ENCODE data around the gene PPA1. TPM values are rescaled to one million over a fixed set of nuclear protein-coding genes. Genes with fewer than 3 reads are reported as not detected.
"Not testable (repeated sequence)": the region's sequence is repeated elsewhere in the genome, so short reads cannot be mapped to it uniquely, and the experiment has no call there.

Gene PPA1
- total RNA-seq, 5 donors from 2014 or later (not counting 1 experiment from before 2014, with no cell fraction given), result 56.7 to 78.4 (median 64.4) TPM

DNA sequence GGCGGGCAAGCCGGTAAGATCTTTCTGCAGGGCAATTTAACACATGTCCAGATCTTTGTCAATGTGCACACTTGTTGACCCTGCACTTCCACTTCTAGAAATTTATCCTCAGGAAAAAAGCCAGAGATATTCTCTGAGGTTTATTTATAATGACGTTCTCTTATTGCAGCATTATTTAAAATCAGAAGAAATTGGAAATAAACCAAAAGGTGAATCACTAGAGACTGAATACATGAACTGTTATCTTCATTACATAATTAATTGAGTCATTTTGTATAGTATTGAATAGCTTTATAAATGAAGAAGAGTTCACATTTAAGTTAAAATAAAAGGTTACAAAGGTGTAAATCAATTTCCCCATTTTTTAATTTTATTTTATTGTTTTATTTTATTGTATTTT lies 46.7 kb downstream of the PPA1 start:
- Mint-ChIP-seq H3K36me3 (no peaks in the 10 kb centered on the region), H3K9me3 (no peaks in the 10 kb centered on the region), H3K27ac (no peak overlapping the region), H3K27me3 (no peaks in the 10 kb centered on the region), H3K4me3 (no peak overlapping the region), H3K4me1 (no peaks in the 10 kb centered on the region)
- ChIA-PET POLR2A (no interaction called here), CTCF (no interaction called here)
- no peak for DNase-seq
- ATAC-seq (replicated peaks in 1 of 4), result no peak
- no peaks in the 10 kb centered on the region for H3K4me1 ChIP-seq (ENCODE audit: control insufficient read depth in 1 of 2, extremely low read depth in 1 of 2, insufficient read depth in 2 of 2, low read length in 2 of 2)
- no peaks in the 10 kb centered on the region for H3K9me3 ChIP-seq
- H3K27ac ChIP-seq (ENCODE audit: low read length), result no peak overlapping the region
- no peak overlapping the region for H3K4me3 ChIP-seq (ENCODE audit: control insufficient read depth in 1 of 2, extremely low read depth in 1 of 2, low read length in 1 of 2)
- 100% methylated on average over 2 of the region's 3 CpGs for WGBS (ENCODE audit: insufficient coverage)
- H3K36me3 ChIP-seq (ENCODE audit: control insufficient read depth in 2 of 2, extremely low read depth in 1 of 2, insufficient read depth in 1 of 2, low read length in 1 of 2), result no peaks in the 10 kb centered on the region
- H3K27me3 ChIP-seq (replicated peaks in 1 of 2; ENCODE audit: control insufficient read depth in 2 of 2, extremely low read depth in 1 of 2, insufficient read depth in 2 of 2, low read length in 1 of 2), result peaks cover 0 to 4% of the 10 kb centered on the region in 2 experiments

DNA sequence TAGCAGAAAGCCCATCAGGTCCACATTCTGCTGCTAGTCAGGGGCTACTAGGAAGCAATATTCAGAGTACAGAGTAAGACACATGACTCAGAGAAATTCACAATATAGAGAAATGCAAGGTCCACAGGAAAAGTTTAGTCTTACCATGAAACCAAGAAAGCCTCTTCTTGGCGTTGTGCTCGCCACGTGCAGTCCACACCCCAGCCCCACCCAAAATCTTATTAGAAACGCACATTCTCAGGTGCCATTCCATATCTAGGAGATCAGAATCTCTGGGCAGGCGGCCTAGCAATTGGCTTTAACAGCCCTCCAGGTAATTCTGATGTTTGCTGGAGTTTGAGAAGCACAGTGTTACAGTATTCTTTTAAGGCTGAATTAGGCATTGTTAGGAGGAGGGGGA lies 47.1 kb downstream of the PPA1 start:
- no peaks in the 10 kb centered on the region for H3K36me3 ChIP-seq (ENCODE audit: control insufficient read depth in 2 of 2, extremely low read depth in 1 of 2, insufficient read depth in 1 of 2, low read length in 1 of 2)
- POLR2A ChIA-PET, result no interaction called here

DNA sequence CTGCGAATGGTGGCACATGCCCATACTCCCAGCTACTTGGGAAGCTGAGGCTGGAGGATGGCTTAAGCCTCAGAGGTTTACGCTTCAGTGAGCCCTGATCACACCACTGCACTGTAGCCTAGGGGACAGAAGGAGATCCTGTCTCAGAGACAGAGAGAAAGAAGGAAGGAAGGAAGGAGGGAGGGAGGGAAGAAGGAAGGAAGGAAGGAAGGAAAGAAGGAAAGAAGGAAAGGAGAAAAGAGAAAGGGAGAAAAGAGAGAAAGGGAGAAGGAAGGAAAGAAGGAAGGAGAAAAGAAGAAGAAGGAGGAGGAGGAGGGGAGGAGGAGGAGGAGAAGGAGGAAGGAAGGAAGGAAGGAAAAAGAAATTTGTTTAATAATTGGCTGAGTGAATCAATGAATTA lies 49.9 kb downstream of the PPA1 start:
- Histone ChIP-seq H3K4me3 (ENCODE audit: control insufficient read depth in 1 of 2, extremely low read depth in 1 of 2, low read length in 1 of 2) (no peak overlapping the region), H3K36me3 (ENCODE audit: control insufficient read depth in 2 of 2, extremely low read depth in 1 of 2, insufficient read depth in 1 of 2, low read length in 1 of 2) (no peaks in the 10 kb centered on the region), H3K27ac (ENCODE audit: low read length) (no peak overlapping the region), H3K9me3 (no peaks in the 10 kb centered on the region), H3K4me1 (ENCODE audit: control insufficient read depth in 1 of 2, extremely low read depth in 1 of 2, insufficient read depth in 2 of 2, low read length in 2 of 2) (no peaks in the 10 kb centered on the region), H3K27me3 (replicated peaks in 1 of 2; ENCODE audit: control insufficient read depth in 2 of 2, extremely low read depth in 1 of 2, insufficient read depth in 2 of 2, low read length in 1 of 2) (peaks cover 0 to 8% of the 10 kb centered on the region in 2 experiments)
- Mint-ChIP-seq H3K4me1 (no peaks in the 10 kb centered on the region), H3K36me3 (no peaks in the 10 kb centered on the region), H3K27me3 (peaks cover 0 to 13% of the 10 kb centered on the region in 2 donors), H3K27ac (no peak overlapping the region), H3K4me3 (no peak overlapping the region), H3K9me3 (peaks cover 0 to 3% (median 0%) of the 10 kb centered on the region in 3 donors)
- DNase-seq (no peak), ATAC-seq (replicated peaks in 1 of 4) (no peak)
- ChIA-PET CTCF (no interaction called here), POLR2A (no interaction called here)
- WGBS (ENCODE audit: insufficient coverage), result 71% methylated on average over 2 of the region's 2 CpGs

More for the DNA sequence above, 47.1 kb downstream of the PPA1 start:
- no peak for DNase-seq
- Histone ChIP-seq H3K9me3 (no peaks in the 10 kb centered on the region), H3K27me3 (replicated peaks in 1 of 2; ENCODE audit: control insufficient read depth in 2 of 2, extremely low read depth in 1 of 2, insufficient read depth in 2 of 2, low read length in 1 of 2) (peaks cover 0 to 4% of the 10 kb centered on the region in 2 experiments), H3K4me3 (ENCODE audit: control insufficient read depth in 1 of 2, extremely low read depth in 1 of 2, low read length in 1 of 2) (no peak overlapping the region), H3K4me1 (ENCODE audit: control insufficient read depth in 1 of 2, extremely low read depth in 1 of 2, insufficient read depth in 2 of 2, low read length in 2 of 2) (no peaks in the 10 kb centered on the region), H3K27ac (ENCODE audit: low read length) (no peak overlapping the region)
- no peak overlapping the region for H3K4me3 Mint-ChIP-seq
- CTCF ChIA-PET, result no interaction called here
- ATAC-seq (replicated peaks in 1 of 4), result no peak
- H3K27ac Mint-ChIP-seq, result no peak overlapping the region
- H3K4me1 Mint-ChIP-seq, result no peaks in the 10 kb centered on the region
- peaks cover 0 to 2% of the 10 kb centered on the region in 2 donors for H3K27me3 Mint-ChIP-seq
- no peaks in the 10 kb centered on the region for H3K36me3 Mint-ChIP-seq
- H3K9me3 Mint-ChIP-seq, result no peaks in the 10 kb centered on the region
- WGBS (ENCODE audit: insufficient coverage), result 100% methylated on average over 1 of the region's 5 CpGs

DNA sequence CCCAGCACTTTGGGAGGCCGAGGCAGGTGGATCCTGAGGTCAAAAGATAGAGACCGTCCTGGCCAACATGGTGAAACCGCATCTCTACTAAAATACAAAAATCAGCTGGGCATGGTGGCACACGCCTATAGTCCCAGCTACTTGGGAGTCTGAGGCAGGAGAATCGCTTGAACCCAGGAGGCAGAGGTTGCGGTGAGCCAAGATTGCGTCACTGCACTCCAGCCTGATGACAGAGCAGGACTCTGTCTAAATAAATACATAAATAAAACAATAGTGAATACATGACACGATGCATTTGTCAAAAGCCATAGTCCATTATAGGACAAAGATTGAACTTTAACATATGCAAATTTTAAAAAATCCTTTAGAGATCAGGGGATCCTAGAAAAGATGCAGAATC lies 54.0 kb downstream of the PPA1 start:
- ATAC-seq (replicated peaks in 1 of 4); H3K36me3 Mint-ChIP-seq; CTCF ChIA-PET; H3K9me3 ChIP-seq; H3K9me3 Mint-ChIP-seq; H3K27ac Mint-ChIP-seq; H3K36me3 ChIP-seq (ENCODE audit: control insufficient read depth in 2 of 2, extremely low read depth in 1 of 2, insufficient read depth in 1 of 2, low read length in 1 of 2); DNase-seq; H3K4me3 ChIP-seq (ENCODE audit: control insufficient read depth in 1 of 2, extremely low read depth in 1 of 2, low read length in 1 of 2); H3K4me1 ChIP-seq (ENCODE audit: control insufficient read depth in 1 of 2, extremely low read depth in 1 of 2, insufficient read depth in 2 of 2, low read length in 2 of 2); POLR2A ChIA-PET; H3K27me3 ChIP-seq (replicated peaks in 1 of 2; ENCODE audit: control insufficient read depth in 2 of 2, extremely low read depth in 1 of 2, insufficient read depth in 2 of 2, low read length in 1 of 2); H3K27ac ChIP-seq (ENCODE audit: low read length); H3K4me3 Mint-ChIP-seq: not testable (repeated sequence)
- 93% methylated on average over 3 of the region's 8 CpGs for WGBS (ENCODE audit: insufficient coverage)
- peaks cover 0 to 13% of the 10 kb centered on the region in 2 donors for H3K27me3 Mint-ChIP-seq
- peaks cover 7 to 11% (median 11%) of the 10 kb centered on the region in 3 donors for H3K4me1 Mint-ChIP-seq

DNA sequence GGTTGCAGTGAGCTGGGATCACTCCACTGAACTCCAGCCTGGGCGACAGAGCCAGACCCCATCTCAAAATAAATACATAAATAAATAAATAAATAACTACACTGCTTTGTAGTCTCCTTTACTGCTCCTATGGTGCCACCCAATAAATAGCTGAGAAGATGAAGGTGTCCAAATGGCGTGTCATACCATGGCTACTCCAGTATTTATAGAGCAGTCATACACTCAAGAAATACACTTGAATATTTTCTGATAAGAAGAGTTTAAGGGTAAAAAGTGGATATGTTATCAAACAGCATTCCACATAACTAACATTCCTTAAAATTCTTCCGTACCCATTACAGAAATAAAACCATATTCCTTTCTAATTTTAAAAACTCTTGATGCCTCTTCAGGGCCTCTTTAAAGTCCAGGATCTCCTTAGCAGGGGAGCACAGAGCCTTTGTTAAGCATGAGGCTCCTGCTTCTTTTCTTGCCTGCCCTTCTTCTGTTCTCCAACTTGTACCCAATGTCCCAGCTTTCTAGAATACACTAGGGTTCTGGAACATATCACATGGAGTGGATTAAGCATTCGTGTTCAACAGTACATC lies 55.0 kb downstream of the PPA1 start:
- H3K4me3 ChIP-seq (ENCODE audit: control insufficient read depth in 1 of 2, extremely low read depth in 1 of 2, low read length in 1 of 2), result no peak overlapping the region
- DNase-seq (no peak), ATAC-seq (replicated peaks in 1 of 4) (no peak)
- peaks cover 0 to 17% of the 10 kb centered on the region in 2 experiments for H3K4me1 ChIP-seq (ENCODE audit: control insufficient read depth in 1 of 2, extremely low read depth in 1 of 2, insufficient read depth in 2 of 2, low read length in 2 of 2)
- Mint-ChIP-seq H3K27ac (no peak overlapping the region), H3K27me3 (peaks cover 0 to 13% of the 10 kb centered on the region in 2 donors), H3K4me3 (no peak overlapping the region), H3K9me3 (peaks cover 0 to 3% (median 0%) of the 10 kb centered on the region in 3 donors), H3K36me3 (no peaks in the 10 kb centered on the region), H3K4me1 (peaks cover 13 to 18% (median 17%) of the 10 kb centered on the region in 3 donors)
- no peak overlapping the region for H3K27ac ChIP-seq (ENCODE audit: low read length)
- no peaks in the 10 kb centered on the region for H3K9me3 ChIP-seq
- ChIA-PET POLR2A (interaction anchor here in 1 of 2 donors (1.0 kb wide), 1 partner anchor 32 kb away, joined by 3 read pairs; the partner anchor contains the start of gene TYSND1), CTCF (interaction anchor here in 1 of 2 donors (0.6 kb wide), 1 partner anchor 210 kb away, joined by 4 read pairs; no protein-coding TSS in a partner anchor)
- no CpG with 5 or more reads among the region's 4 CpGs for WGBS (ENCODE audit: insufficient coverage)
- peaks cover 0 to 8% of the 10 kb centered on the region in 2 experiments for H3K27me3 ChIP-seq (replicated peaks in 1 of 2; ENCODE audit: control insufficient read depth in 2 of 2, extremely low read depth in 1 of 2, insufficient read depth in 2 of 2, low read length in 1 of 2)
- no peaks in the 10 kb centered on the region for H3K36me3 ChIP-seq (ENCODE audit: control insufficient read depth in 2 of 2, extremely low read depth in 1 of 2, insufficient read depth in 1 of 2, low read length in 1 of 2)

DNA sequence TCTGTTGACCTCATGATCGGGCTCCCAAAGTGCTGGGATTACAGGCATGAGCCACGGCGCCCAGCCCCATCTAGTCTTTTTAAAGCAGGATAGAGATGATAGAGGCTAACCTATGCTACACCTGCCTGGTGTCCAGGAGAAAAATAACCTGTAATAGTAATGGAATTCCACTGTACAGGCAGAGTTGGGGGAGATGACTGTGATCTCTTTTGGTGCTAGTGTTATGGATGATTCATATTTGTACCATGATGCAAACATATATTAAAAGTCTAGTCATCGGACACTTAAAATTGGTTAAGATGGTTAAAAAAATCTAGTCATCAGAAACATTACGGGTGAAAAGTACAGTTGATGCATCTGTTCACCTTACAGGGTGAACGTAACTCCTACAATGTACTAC lies 56.8 kb downstream of the PPA1 start:
- Histone ChIP-seq H3K36me3 (ENCODE audit: control insufficient read depth in 2 of 2, extremely low read depth in 1 of 2, insufficient read depth in 1 of 2, low read length in 1 of 2) (no peaks in the 10 kb centered on the region), H3K9me3 (no peaks in the 10 kb centered on the region), H3K27ac (ENCODE audit: low read length) (no peak overlapping the region), H3K27me3 (replicated peaks in 1 of 2; ENCODE audit: control insufficient read depth in 2 of 2, extremely low read depth in 1 of 2, insufficient read depth in 2 of 2, low read length in 1 of 2) (peaks cover 0 to 8% of the 10 kb centered on the region in 2 experiments), H3K4me3 (ENCODE audit: control insufficient read depth in 1 of 2, extremely low read depth in 1 of 2, low read length in 1 of 2) (no peak overlapping the region), H3K4me1 (ENCODE audit: control insufficient read depth in 1 of 2, extremely low read depth in 1 of 2, insufficient read depth in 2 of 2, low read length in 2 of 2) (peaks cover 0 to 19% of the 10 kb centered on the region in 2 experiments)
- ChIA-PET CTCF (interaction anchor here (0.6 to 2.1 kb wide), 2 partner anchors 30 to 1656 kb away, joined by 5 to 7 read pairs; partner anchors contain the start of gene TYSND1 (in 1 of the 2)), POLR2A (interaction anchor here in 1 of 2 donors (0.6 kb wide), 1 partner anchor 49 kb away, joined by 3 read pairs; no protein-coding TSS in a partner anchor)
- peaks cover 0 to 3% (median 0%) of the 10 kb centered on the region in 3 donors for H3K9me3 Mint-ChIP-seq
- H3K4me1 Mint-ChIP-seq, result peaks cover 16 to 22% (median 19%) of the 10 kb centered on the region in 3 donors
- WGBS (ENCODE audit: insufficient coverage), result 73% methylated on average over 3 of the region's 6 CpGs
- peaks cover 0 to 13% of the 10 kb centered on the region in 2 donors for H3K27me3 Mint-ChIP-seq
- ATAC-seq (replicated peaks in 1 of 4) (no peak), DNase-seq (no peak)
- no peaks in the 10 kb centered on the region for H3K36me3 Mint-ChIP-seq
- H3K4me3 Mint-ChIP-seq, result no peak overlapping the region
- no peak overlapping the region for H3K27ac Mint-ChIP-seq

Data from T-cell (primary cell).